Activated CD8-positive, alpha-beta T cell treated with anti-CD3 and anti-CD28 coated beads, Interleukin-2, amount 10 ng/mL, durations not matched to agents 7 days and 5 days (primary cell): ENCODE measurements around the gene DEFB124. TPM values are rescaled to one million over a fixed set of nuclear protein-coding genes. Genes with fewer than 3 reads are reported as not detected.

ENCODE experiments used
- total RNA-seq, 2 experiments: library from RNA; stranded (reverse); gene quantifications; one replicate each; pipeline ENCODE4 v1.2.3, GENCODE V29; 2021

Gene DEFB124
- total RNA-seq, 2 experiments from 2014 or later = not detected

Other genes with a start within 250 kb of the DEFB124 start
- gene DEFB115, start 217.5 kb downstream of the DEFB124 start, total RNA-seq = not detected
- gene DEFB116, start 166.5 kb downstream of the DEFB124 start, total RNA-seq = not detected
- gene DEFB118, start 106.5 kb downstream of the DEFB124 start, total RNA-seq = not detected
- not detected for gene DEFB119, start 84.5 kb downstream of the DEFB124 start, total RNA-seq
- gene DEFB121, start 68.9 kb downstream of the DEFB124 start, total RNA-seq = not detected
- not detected for gene DEFB123, start 34.5 kb downstream of the DEFB124 start, total RNA-seq
- not detected for gene REM1, start 161 bp upstream of the DEFB124 start, total RNA-seq
- gene HM13, start 39.3 kb upstream of the DEFB124 start, total RNA-seq = 100 to 1,000 TPM; 117 to 127 TPM
- under 1 TPM; 0.42 to 0.50 TPM for gene ID1, start 130.2 kb upstream of the DEFB124 start, total RNA-seq
- gene COX4I2, start 162.8 kb upstream of the DEFB124 start, total RNA-seq = not detected
- 10 to 100 TPM; 71.4 to 73.0 TPM for gene BCL2L1, start 247.7 kb upstream of the DEFB124 start, total RNA-seq